T-helper 9 cell (primary cell): Measurements from ENCODE around the gene COMMD7.
"Not testable (repeated sequence)": the region's sequence is repeated elsewhere in the genome, so short reads cannot be mapped to it uniquely, and the experiment has no call there.

ENCODE experiments used
- DNase-seq: peaks from one replicate; pipeline ENCODE4 v3.0.0-alpha.2; 2020

The COMMD7 gene

GRCh38 chr20:32728435-32728834 is 14.8 kb downstream of the COMMD7 start:
- not testable (repeated sequence) for DNase-seq

GRCh38 chr20:32727683-32728082 is 15.6 kb downstream of the COMMD7 start:
- DNase-seq, result no peak

- no peak for DNase-seq
Measured at GRCh38 chr20:32718749-32719348, 24.4 kb downstream of the COMMD7 start.

GRCh38 chr20:32711346-32711745 is 31.9 kb downstream of the COMMD7 start:
- no peak for DNase-seq

- DNase-seq, result no peak
Measured at GRCh38 chr20:32709632-32710121, 33.6 kb downstream of the COMMD7 start.

GRCh38 chr20:32709029-32709631 is 34.1 kb downstream of the COMMD7 start:
- not testable (repeated sequence) for DNase-seq

GRCh38 chr20:32707691-32708581 is 35.3 kb downstream of the COMMD7 start:
- DNase-seq, result no peak

- no peak for DNase-seq
Measured at GRCh38 chr20:32706486-32706885, 36.8 kb downstream of the COMMD7 start.

GRCh38 chr20:32702706-32703425 is 40.4 kb downstream of the COMMD7 start:
- DNase-seq, result no peak

- DNase-seq, result no peak
Measured at GRCh38 chr20:32697608-32698007, 45.7 kb downstream of the COMMD7 start.

GRCh38 chr20:32695089-32695488 is 48.2 kb downstream of the COMMD7 start:
- no peak for DNase-seq

- not testable (repeated sequence) for DNase-seq
Measured at GRCh38 chr20:32688966-32689365, 54.3 kb downstream of the COMMD7 start.

- DNase-seq, result no peak
Measured at GRCh38 chr20:32687180-32687532, 56.1 kb downstream of the COMMD7 start.

- DNase-seq, result no peak
Measured at GRCh38 chr20:32686530-32687179, 56.6 kb downstream of the COMMD7 start.

- no peak for DNase-seq
Measured at GRCh38 chr20:32685541-32686529, 57.4 kb downstream of the COMMD7 start.

GRCh38 chr20:32682508-32682987 is 60.7 kb downstream of the COMMD7 start:
- no peak for DNase-seq

GRCh38 chr20:32681175-32682084 is 61.8 kb downstream of the COMMD7 start:
- DNase-seq, result no peak

GRCh38 chr20:32680544-32681174 is 62.6 kb downstream of the COMMD7 start:
- DNase-seq, result no peak

GRCh38 chr20:32678948-32679347 is 64.3 kb downstream of the COMMD7 start:
- no peak for DNase-seq
